ENCODE data around the gene MTA3. TPM values are rescaled to one million over a fixed set of nuclear protein-coding genes. Genes with fewer than 3 reads are reported as not detected.
"Not testable (repeated sequence)": the region's sequence is repeated elsewhere in the genome, so short reads cannot be mapped to it uniquely, and the experiment has no call there.

The MTA3 gene
- polyA plus RNA-seq, 3 donors, result 2.0 to 4.5 (median 2.2) TPM

- Histone ChIP-seq H4K20me1 (ENCODE audit: insufficient read depth, low read length) (no peaks in the 10 kb centered on the region), H3K79me2 (ENCODE audit: insufficient read depth, low read length) (no peaks in the 10 kb centered on the region), H3K36me3 (replicated peaks in 1 of 2; ENCODE audit: control insufficient read depth in 1 of 2, insufficient read depth in 2 of 2, low read length in 2 of 2) (no peaks in the 10 kb centered on the region), H2AFZ (ENCODE audit: insufficient read depth, low read depth, low read length, poor library complexity, severe bottlenecking) (no peak overlapping the region), H3K4me3 (replicated peaks in 1 of 3; ENCODE audit: low read depth in 2 of 3, low read length in 3 of 3) (no peak overlapping the region), H3K27ac (ENCODE audit: low read depth in 1 of 2, low read length in 2 of 2) (no peak overlapping the region), H3K4me1 (ENCODE audit: control insufficient read depth in 1 of 2, insufficient read depth in 2 of 2, low read length in 2 of 2) (no peaks in the 10 kb centered on the region), H3K27me3 (ENCODE audit: control insufficient read depth in 2 of 2, insufficient read depth in 2 of 2, low read length in 2 of 2) (no peaks in the 10 kb centered on the region), H3K9ac (ENCODE audit: insufficient read depth, low read length, poor library complexity, severe bottlenecking) (no peak overlapping the region), H3K4me2 (replicated peaks; ENCODE audit: extremely low read depth, low read length, poor library complexity, severe bottlenecking) (no peak overlapping the region), H3K9me3 (replicated peaks in 1 of 2; ENCODE audit: control insufficient read depth in 1 of 2, insufficient read depth in 1 of 2, low read length in 2 of 2) (no peaks in the 10 kb centered on the region)
- Mint-ChIP-seq H3K4me1 (no peaks in the 10 kb centered on the region), H3K4me3 (no peak overlapping the region), H3K27me3 (ENCODE audit: low read depth in 3 of 3) (peaks cover 6 to 18% (median 10%) of the 10 kb centered on the region in 3 donors), H3K27ac (no peak overlapping the region), H3K36me3 (no peaks in the 10 kb centered on the region), H3K9me3 (peaks cover 0 to 2% (median 0%) of the 10 kb centered on the region in 7 donors)
- no peak for TF ChIP-seq CTCF (IDR thresholded peaks at IDR 0.05)
- intact Hi-C loops (cut with micrococcal nuclease), result no loop called here
- no peak for DNase-seq
- WGBS (ENCODE audit: insufficient coverage), result 57% methylated on average over 3 of the region's 5 CpGs
Measured at GRCh38 chr2:42557306-42557705, 11.1 kb upstream of the MTA3 start.

- Mint-ChIP-seq H3K27me3 (ENCODE audit: low read depth in 3 of 3) (peaks cover 10 to 25% (median 13%) of the 10 kb centered on the region in 3 donors), H3K4me3 (no peak overlapping the region), H3K36me3 (no peaks in the 10 kb centered on the region), H3K9me3 (peaks cover 0 to 2% (median 0%) of the 10 kb centered on the region in 7 donors), H3K4me1 (no peaks in the 10 kb centered on the region), H3K27ac (no peak overlapping the region)
- Histone ChIP-seq H2AFZ (ENCODE audit: insufficient read depth, low read depth, low read length, poor library complexity, severe bottlenecking) (no peak overlapping the region), H3K9ac (ENCODE audit: insufficient read depth, low read length, poor library complexity, severe bottlenecking) (no peak overlapping the region), H4K20me1 (ENCODE audit: insufficient read depth, low read length) (no peaks in the 10 kb centered on the region), H3K79me2 (ENCODE audit: insufficient read depth, low read length) (no peaks in the 10 kb centered on the region), H3K27me3 (ENCODE audit: control insufficient read depth in 2 of 2, insufficient read depth in 2 of 2, low read length in 2 of 2) (no peaks in the 10 kb centered on the region), H3K4me1 (ENCODE audit: control insufficient read depth in 1 of 2, insufficient read depth in 2 of 2, low read length in 2 of 2) (no peaks in the 10 kb centered on the region), H3K9me3 (replicated peaks in 1 of 2; ENCODE audit: control insufficient read depth in 1 of 2, insufficient read depth in 1 of 2, low read length in 2 of 2) (no peaks in the 10 kb centered on the region), H3K4me2 (replicated peaks; ENCODE audit: extremely low read depth, low read length, poor library complexity, severe bottlenecking) (no peak overlapping the region), H3K36me3 (replicated peaks in 1 of 2; ENCODE audit: control insufficient read depth in 1 of 2, insufficient read depth in 2 of 2, low read length in 2 of 2) (no peaks in the 10 kb centered on the region), H3K27ac (ENCODE audit: low read depth in 1 of 2, low read length in 2 of 2) (no peak overlapping the region), H3K4me3 (replicated peaks in 1 of 3; ENCODE audit: low read depth in 2 of 3, low read length in 3 of 3) (no peak overlapping the region)
- intact Hi-C loops (cut with micrococcal nuclease), result no loop called here
- no peak for TF ChIP-seq CTCF (IDR thresholded peaks at IDR 0.05)
- no peak for DNase-seq
- WGBS (ENCODE audit: insufficient coverage), result no CpG with 5 or more reads among the region's 3 CpGs
Measured at GRCh38 chr2:42558827-42559226, 9.6 kb upstream of the MTA3 start.

GRCh38 chr2:42560133-42560532 lies 8.3 kb upstream of the MTA3 start:
- peaks cover 8 to 24% (median 10%) of the 10 kb centered on the region in 3 donors for H3K27me3 Mint-ChIP-seq (ENCODE audit: low read depth in 3 of 3)
- H3K9me3 ChIP-seq (replicated peaks in 1 of 2; ENCODE audit: control insufficient read depth in 1 of 2, insufficient read depth in 1 of 2, low read length in 2 of 2); intact Hi-C loops (cut with micrococcal nuclease); H3K9ac ChIP-seq (ENCODE audit: insufficient read depth, low read length, poor library complexity, severe bottlenecking); H2AFZ ChIP-seq (ENCODE audit: insufficient read depth, low read depth, low read length, poor library complexity, severe bottlenecking); H3K4me3 ChIP-seq (replicated peaks in 1 of 3; ENCODE audit: low read depth in 2 of 3, low read length in 3 of 3); H3K27ac Mint-ChIP-seq; H4K20me1 ChIP-seq (ENCODE audit: insufficient read depth, low read length); H3K27me3 ChIP-seq (ENCODE audit: control insufficient read depth in 2 of 2, insufficient read depth in 2 of 2, low read length in 2 of 2); H3K36me3 Mint-ChIP-seq; H3K79me2 ChIP-seq (ENCODE audit: insufficient read depth, low read length); H3K27ac ChIP-seq (ENCODE audit: low read depth in 1 of 2, low read length in 2 of 2); DNase-seq; H3K4me1 ChIP-seq (ENCODE audit: control insufficient read depth in 1 of 2, insufficient read depth in 2 of 2, low read length in 2 of 2); H3K9me3 Mint-ChIP-seq; H3K4me1 Mint-ChIP-seq; H3K36me3 ChIP-seq (replicated peaks in 1 of 2; ENCODE audit: control insufficient read depth in 1 of 2, insufficient read depth in 2 of 2, low read length in 2 of 2); H3K4me3 Mint-ChIP-seq; H3K4me2 ChIP-seq (replicated peaks; ENCODE audit: extremely low read depth, low read length, poor library complexity, severe bottlenecking): not testable (repeated sequence)
- WGBS (ENCODE audit: insufficient coverage), result 93% methylated on average over 8 of the region's 13 CpGs
